GM11168 (cell line): Measurements from ENCODE around the gene PINK1.
"Not testable (repeated sequence)": the region's sequence is repeated elsewhere in the genome, so short reads cannot be mapped to it uniquely, and the experiment has no call there.

Experiments used
- in situ Hi-C: fragments of 300-500 bp; cut with MboI; formaldehyde crosslinking; loops from one replicate; pipeline ENCODE4 v1.12.0; 2022; ENCODE audit warnings: low sequenced_read_pairs; ENCODE audit not compliant: unreplicated experiment

Gene PINK1

GRCh38 chr1:20668581-20668980 lies 35.3 kb downstream of the PINK1 start:
- in situ Hi-C loops, result no loop called here

GRCh38 chr1:20670936-20671335 lies 37.7 kb downstream of the PINK1 start:
- in situ Hi-C loops, result no loop called here

DNA sequence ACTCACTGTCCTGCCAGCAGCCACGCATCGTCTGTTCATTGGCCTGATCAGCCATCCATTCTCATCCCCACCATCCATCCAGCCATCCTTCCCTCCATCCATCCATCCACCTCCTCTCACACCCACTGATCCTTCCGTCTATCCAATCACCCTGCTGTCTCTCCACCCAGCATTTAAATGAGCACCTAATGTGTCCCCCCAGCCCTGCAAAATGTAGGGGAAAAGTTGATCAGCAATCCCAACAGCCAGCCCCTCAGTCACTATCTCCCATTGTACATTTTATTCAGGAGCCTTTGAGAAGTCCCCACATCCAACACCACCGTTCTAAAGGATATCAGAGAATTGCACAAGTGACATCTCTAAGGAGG lies 39.0 kb downstream of the PINK1 start:
- in situ Hi-C loops, result no loop called here

GRCh38 chr1:20673626-20674025 lies 40.4 kb downstream of the PINK1 start:
- in situ Hi-C loops, result not testable (repeated sequence)

DNA sequence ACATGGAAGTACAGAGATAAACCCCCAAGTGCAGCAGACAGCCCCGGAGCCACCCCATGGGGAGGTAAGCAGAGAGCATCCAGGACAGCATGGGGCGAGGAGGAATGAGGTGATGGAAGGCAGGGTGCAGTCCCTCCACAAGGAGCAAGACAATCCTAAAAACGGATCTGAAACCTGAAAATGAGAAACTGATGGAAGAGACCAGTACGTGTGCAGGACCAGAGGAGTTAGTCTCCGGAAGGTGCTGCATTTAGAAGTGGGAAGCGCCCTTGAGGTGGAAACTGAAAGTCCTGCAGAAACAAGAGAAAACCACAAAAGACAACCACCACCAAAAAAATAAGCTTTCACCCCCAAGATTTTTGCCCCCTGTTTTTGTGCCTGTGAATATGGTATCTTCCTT lies 45.3 kb downstream of the PINK1 start:
- in situ Hi-C loops, result no loop called here

GRCh38 chr1:20680269-20680668 lies 47.0 kb downstream of the PINK1 start:
- in situ Hi-C loops, result no loop called here

DNA sequence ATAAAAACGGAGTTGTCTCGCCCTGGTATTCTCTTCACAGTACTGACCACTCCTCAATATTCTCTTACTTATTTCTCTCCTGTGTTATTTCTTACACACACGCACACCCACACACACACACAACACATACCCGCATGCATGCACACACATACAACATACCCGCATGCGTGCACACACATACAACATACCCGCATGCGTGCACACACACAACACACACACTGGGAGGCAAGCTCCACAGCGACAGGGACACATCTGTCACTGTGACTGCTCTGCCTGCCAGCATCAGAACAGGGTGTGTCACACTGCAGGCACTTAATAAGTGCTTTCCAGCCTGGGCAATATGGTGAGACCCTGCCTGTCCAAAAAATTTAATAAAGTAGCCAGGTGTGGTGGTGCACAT lies 48.7 kb downstream of the PINK1 start:
- in situ Hi-C loops, result no loop called here

DNA sequence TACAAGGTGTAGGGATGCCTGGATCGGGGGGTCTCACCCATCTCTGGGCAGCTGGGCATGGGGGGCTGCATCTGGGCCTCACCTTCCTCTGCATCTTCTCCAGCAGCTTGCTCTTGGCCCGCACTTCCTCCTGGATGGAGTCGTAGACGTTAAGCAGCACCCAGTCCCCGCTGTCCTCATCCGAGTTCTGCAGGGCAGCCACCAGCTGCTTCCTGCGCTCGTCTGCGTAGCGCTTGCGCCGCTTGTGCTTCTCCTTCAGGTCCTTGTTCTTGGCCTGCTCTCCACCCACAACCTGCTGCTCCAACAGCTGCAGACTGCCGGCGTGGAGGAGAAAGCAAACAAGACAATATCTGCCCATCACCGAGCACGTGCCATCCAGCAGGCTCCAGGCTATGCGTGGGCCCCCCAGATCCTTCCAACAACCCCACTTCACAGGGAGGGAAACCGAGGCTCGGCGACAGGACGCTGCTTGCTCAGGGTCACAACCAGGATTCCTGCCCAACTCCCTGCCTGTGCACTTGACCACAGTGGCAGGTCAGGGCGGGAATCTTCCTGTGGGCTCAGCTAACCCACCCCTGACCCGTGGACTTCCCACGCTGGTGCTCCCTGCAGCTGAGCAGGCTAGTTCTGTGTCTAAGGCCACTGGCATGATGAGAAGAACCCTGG lies 49.4 kb downstream of the PINK1 start:
- in situ Hi-C loops, result no loop called here

DNA sequence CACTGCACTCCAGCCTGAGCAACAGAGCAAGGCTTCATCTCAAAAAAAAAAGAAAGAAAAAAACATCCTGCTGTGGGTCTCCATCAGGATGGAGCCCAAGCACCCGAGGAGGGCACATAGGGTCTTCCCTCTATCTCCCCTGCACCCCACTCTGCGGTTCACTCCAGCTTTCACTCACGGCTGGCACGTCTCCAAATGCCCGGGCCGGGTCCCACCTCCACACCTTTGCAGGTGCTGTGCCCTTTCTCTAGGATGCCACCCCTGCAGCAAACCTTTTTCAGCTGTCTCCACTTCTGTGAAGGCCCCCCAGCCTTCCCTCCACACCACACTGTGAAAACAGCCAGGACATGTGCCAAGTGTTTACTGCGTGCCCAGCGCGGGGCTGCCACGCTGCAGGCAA lies 50.4 kb downstream of the PINK1 start:
- in situ Hi-C loops, result no loop called here

- in situ Hi-C loops, result no loop called here
Measured at GRCh38 chr1:20684050-20684620, 50.9 kb downstream of the PINK1 start.

DNA sequence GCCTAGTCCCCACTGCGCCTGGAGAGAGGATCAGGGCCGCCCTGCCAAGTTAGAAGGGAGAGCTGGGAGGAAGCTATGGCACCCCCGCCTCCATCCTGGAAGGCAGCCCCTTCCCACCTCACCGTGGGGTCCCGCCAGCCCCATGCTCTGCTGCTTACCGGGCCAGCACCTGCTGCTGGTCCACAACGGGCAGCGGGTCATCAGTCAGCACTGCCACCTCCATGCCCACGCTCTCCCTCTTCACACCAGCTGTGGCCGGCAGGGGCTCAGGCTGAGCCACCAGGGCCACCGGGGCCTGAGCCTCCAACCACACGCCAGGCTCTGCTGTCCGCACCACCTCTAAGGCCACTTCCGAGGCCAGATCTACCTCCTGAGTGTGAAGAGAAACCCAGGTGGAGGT lies 51.4 kb downstream of the PINK1 start:
- in situ Hi-C loops, result no loop called here

GRCh38 chr1:20685099-20685662 lies 51.9 kb downstream of the PINK1 start:
- in situ Hi-C loops, result no loop called here

- in situ Hi-C loops, result no loop called here
Measured at GRCh38 chr1:20685741-20686140, 52.5 kb downstream of the PINK1 start.

DNA sequence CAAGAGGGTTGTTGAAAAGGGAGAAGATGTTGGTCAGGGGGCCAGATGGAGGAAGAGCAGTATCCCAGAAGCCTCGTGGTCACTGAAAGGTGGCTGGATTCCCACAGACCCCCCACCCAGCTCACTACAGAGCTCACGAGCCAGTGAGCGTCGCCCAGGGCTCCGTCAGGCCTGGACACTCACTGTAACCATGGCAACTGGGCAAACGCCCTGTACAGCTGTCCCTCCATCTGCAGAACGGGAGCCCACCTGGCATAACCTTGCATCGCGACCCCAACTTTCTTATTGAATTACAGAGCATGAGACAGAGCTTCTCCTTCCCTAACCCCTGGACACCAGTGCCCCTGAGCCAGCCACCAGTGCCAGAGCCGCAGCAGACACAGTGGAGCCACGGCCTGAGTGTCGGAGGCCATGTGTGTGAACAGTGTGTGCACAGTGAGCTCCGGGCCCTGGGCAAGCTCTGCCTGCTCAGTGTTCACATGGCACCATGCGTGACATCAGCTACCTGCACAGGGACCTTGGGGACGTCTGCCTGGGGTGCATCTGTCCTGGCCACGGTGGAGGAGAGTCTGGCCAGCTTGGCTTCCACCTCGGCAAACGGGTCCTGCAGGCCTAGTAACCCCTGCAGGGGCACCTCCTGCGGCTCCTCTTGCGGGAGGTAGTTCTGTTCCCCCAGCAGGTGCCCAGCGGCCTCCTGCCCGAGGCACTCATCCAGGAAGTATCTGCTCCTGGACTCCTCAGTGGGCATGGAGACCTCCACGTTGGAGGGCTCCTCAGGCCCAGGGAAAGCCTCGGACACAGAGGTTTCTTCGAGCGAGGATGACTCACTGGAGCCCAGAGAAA lies 53.8 kb downstream of the PINK1 start:
- in situ Hi-C loops, result no loop called here

GRCh38 chr1:20689645-20690056 lies 56.4 kb downstream of the PINK1 start:
- in situ Hi-C loops, result loop anchor here (10.0 kb wide), 1 partner anchor 505 kb away; no protein-coding TSS in a partner anchor

- in situ Hi-C loops, result loop anchor here (10.0 kb wide), 1 partner anchor 503 kb away; no protein-coding TSS in a partner anchor
Measured at GRCh38 chr1:20691872-20692271, 58.6 kb downstream of the PINK1 start.

- in situ Hi-C loops, result loop anchor here (10.0 kb wide), 1 partner anchor 501 kb away; no protein-coding TSS in a partner anchor
Measured at GRCh38 chr1:20693623-20694022, 60.4 kb downstream of the PINK1 start.

GRCh38 chr1:20695515-20695914 lies 62.3 kb downstream of the PINK1 start:
- in situ Hi-C loops, result loop anchor here (10.0 kb wide), 1 partner anchor 499 kb away; no protein-coding TSS in a partner anchor

GRCh38 chr1:20696397-20697333 lies 63.4 kb downstream of the PINK1 start:
- in situ Hi-C loops, result loop anchor here (10.0 kb wide), 1 partner anchor 498 kb away; no protein-coding TSS in a partner anchor

DNA sequence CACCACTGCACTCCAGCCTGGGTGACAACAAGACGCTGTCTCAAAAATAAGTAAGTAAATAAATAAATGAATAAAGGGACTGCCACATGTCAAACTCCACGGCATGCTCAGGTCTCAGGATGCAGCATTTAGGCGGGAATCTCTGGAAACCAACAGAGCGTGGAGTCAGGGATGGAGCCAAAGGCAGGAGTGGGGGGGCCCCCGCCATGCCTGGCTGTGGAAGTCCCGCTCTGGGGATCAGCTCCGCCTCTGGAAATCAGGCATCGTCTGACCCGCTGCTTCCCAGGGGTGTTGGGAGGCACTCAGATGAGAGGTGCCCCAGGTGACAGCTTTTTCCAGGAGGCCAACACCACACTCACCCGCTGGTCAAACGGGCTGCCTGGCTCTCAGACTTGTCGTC lies 64.3 kb downstream of the PINK1 start:
- in situ Hi-C loops, result loop anchor here (10.0 kb wide), 1 partner anchor 497 kb away; no protein-coding TSS in a partner anchor
